Cardiac septum (tissue), 1 donor: Measurements from ENCODE around the gene SLC4A8. TPM values are rescaled to one million over a fixed set of nuclear protein-coding genes. Genes with fewer than 3 reads are reported as not detected.

ENCODE experiments used
- DNase-seq: peaks from one replicate; pipeline ENCODE4 v3.0.0-alpha.2; 2020; ENCODE audit warnings: low spot score
- intact Hi-C: fragments of 100-400 bp; cut with DNase I; formaldehyde crosslinking; loops from one replicate; pipeline ENCODE4 v1.14.0; 2022
- total RNA-seq: library from RNA; stranded (reverse); fragmentation: NEBNext Ultra II Directional; extraction: Animal tissue kit (Norgen Biotek cat#: 25700); gene quantifications from one replicate; pipeline ENCODE4 v1.2.1, GENCODE V29; 2021
- donor health status: DM: no; HTN: no; CAD: no.

The SLC4A8 gene
- total RNA-seq, 1 donor from 2014 or later = 0.86 TPM

GRCh38 chr12:51517800-51518199 is 93.2 kb downstream of the SLC4A8 start:
- intact Hi-C loops = no loop called here
- DNase-seq = no peak

GRCh38 chr12:51519755-51520154 is 95.1 kb downstream of the SLC4A8 start:
- no peak for DNase-seq
- intact Hi-C loops = no loop called here

- intact Hi-C loops = no loop called here
- no peak for DNase-seq
Observed at GRCh38 chr12:51520576-51521325, 96.1 kb downstream of the SLC4A8 start.

- no peak for DNase-seq
- intact Hi-C loops = no loop called here
Observed at GRCh38 chr12:51521554-51522276, 97.1 kb downstream of the SLC4A8 start.

GRCh38 chr12:51522696-51523095 is 98.1 kb downstream of the SLC4A8 start:
- intact Hi-C loops = no loop called here
- DNase-seq = no peak

GRCh38 chr12:51524386-51524901 is 99.8 kb downstream of the SLC4A8 start:
- intact Hi-C loops = no loop called here
- no peak for DNase-seq

- DNase-seq = no peak
Observed at GRCh38 chr12:51525518-51525917, 100.9 kb downstream of the SLC4A8 start.

GRCh38 chr12:51527966-51528365 is 103.3 kb downstream of the SLC4A8 start:
- intact Hi-C loops = no loop called here
- no peak for DNase-seq

More at GRCh38 chr12:51525518-51525917, 100.9 kb downstream of the SLC4A8 start:
- intact Hi-C loops = no loop called here

GRCh38 chr12:51528852-51529650 is 104.4 kb downstream of the SLC4A8 start:
- no peak for DNase-seq
- intact Hi-C loops = no loop called here

GRCh38 chr12:51529651-51529970 is 105.0 kb downstream of the SLC4A8 start:
- intact Hi-C loops = no loop called here
- no peak for DNase-seq

GRCh38 chr12:51530208-51530607 is 105.6 kb downstream of the SLC4A8 start:
- intact Hi-C loops = no loop called here
- no peak for DNase-seq

GRCh38 chr12:51531284-51531977 is 106.8 kb downstream of the SLC4A8 start:
- no peak for DNase-seq

GRCh38 chr12:51531978-51532497 is 107.4 kb downstream of the SLC4A8 start:
- intact Hi-C loops = loop anchor here (1.0 kb wide), 1 partner anchor 111 kb away; no protein-coding TSS in a partner anchor
- peak; percentile 79 for DNase-seq

More at GRCh38 chr12:51531284-51531977, 106.8 kb downstream of the SLC4A8 start:
- intact Hi-C loops = no loop called here

- intact Hi-C loops = no loop called here
Observed at GRCh38 chr12:51533799-51534198, 109.2 kb downstream of the SLC4A8 start.

GRCh38 chr12:51534216-51535074 is 109.8 kb downstream of the SLC4A8 start:
- intact Hi-C loops = no loop called here
- DNase-seq = no peak

More at GRCh38 chr12:51533799-51534198, 109.2 kb downstream of the SLC4A8 start:
- DNase-seq = no peak

GRCh38 chr12:51536159-51536558 is 111.5 kb downstream of the SLC4A8 start:
- intact Hi-C loops = no loop called here

GRCh38 chr12:51538149-51538548 is 113.5 kb downstream of the SLC4A8 start:
- intact Hi-C loops = no loop called here
- no peak for DNase-seq

More at GRCh38 chr12:51536159-51536558, 111.5 kb downstream of the SLC4A8 start:
- no peak for DNase-seq

GRCh38 chr12:51538599-51538998 is 114.0 kb downstream of the SLC4A8 start:
- intact Hi-C loops = no loop called here
- DNase-seq = no peak
